GM08714 (cell line): ENCODE results near the gene MYBPC3.

ENCODE experiments used
- H3K4me3 ChIP-seq: fragments of 200-500 bp; sonication (Bioruptor generic); 2 replicates; pipeline ENCODE4 v1.5.1; 2014; ENCODE audit warnings: mild to moderate bottlenecking, low read length, inconsistent platforms
- ZNF274 ChIP-seq: IDR thresholded peaks from 2 replicates; pipeline ENCODE4 v1.6.1; 2012; ENCODE audit warnings: mild to moderate bottlenecking, low read depth, low read length

The MYBPC3 gene

GRCh38 chr11:47390422-47390760 is 37.9 kb upstream of the MYBPC3 start:
- H3K4me3 ChIP-seq = no peak overlapping the region
- no peak for TF ChIP-seq ZNF274

GRCh38 chr11:47389577-47390421 is 37.3 kb upstream of the MYBPC3 start:
- no peak for TF ChIP-seq ZNF274
- no peak overlapping the region for H3K4me3 ChIP-seq

DNA sequence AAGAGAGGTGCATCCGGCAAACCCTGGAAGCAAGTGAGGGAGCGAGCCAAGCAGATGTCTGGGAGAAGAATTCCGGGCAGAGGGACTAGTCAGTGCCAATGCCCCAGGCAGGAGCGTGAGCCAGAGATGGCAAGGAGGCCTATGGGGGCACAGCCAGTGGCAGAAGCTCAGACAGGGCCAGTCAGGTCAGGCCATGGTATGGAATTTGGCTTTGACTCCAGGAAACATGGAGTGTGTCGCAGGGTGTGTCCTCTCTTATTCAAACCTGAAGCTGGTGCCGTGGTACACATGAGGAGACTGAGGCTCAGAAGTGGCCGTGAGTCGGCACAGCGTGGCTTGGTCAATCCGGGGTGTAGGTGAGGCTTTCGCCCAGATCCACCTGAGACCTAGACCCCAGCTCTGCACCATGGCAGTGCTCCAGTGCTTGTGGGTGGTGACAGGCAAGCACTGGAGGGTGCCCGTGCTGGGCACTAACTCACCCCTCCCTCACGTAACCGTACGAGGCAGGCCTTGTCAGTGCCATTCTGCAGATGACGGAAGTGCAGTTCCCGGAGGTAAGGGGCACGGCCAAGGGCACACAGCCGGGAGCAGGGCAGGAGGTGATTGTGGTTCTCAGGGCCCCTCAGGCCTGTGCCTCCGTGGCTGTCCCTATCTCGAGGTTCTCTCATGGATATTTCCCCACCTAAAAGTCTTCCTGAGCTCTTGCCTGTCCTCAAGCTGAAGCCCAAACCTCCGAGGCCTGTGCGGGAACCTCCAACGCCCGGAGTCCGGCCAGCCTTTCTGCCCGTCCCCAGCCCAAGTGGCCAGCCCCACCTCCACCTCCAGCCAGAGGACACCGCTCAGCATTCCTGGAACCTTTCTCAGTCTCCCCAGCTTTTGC is 36.4 kb upstream of the MYBPC3 start:
- H3K4me3 ChIP-seq = no peak overlapping the region
- no peak for TF ChIP-seq ZNF274

DNA sequence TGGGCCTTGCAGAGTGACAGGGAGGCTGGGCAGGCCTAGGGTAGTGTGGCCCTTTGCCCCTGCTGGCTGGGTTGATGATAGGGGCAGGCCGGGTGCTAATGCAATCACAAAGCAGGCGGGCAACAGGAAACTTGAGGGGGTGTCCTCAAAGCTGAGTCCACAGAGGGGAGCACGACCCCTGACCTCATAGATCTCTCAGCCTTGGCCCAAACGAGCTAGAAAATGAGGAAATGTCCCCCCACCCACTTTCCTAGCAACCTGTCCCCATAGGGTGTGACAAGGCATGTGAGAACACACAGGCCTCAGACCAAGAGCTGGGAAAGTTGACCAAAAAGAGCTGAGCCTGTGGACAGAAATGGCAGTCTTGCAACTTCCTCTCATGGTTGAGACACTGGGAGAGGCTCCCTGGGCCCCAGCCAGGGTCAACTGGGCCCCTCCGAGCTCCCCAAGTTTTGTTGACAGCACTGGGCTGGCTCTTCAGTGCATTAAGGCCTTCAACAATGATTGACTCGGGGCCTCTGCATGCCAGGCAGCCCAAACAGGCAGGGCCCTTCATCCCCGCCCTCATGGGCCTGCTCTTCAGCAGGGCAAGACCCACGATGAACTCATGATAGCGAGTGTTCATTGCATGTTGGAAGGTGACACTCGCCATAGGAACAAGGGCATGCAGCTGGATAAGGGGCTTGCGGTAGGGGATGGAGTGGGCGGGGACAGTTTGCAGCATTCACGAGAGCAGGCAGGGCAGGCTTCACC is 35.6 kb upstream of the MYBPC3 start:
- TF ChIP-seq ZNF274 = no peak
- no peak overlapping the region for H3K4me3 ChIP-seq

- no peak for TF ChIP-seq ZNF274
- no peak overlapping the region for H3K4me3 ChIP-seq
Observed at GRCh38 chr11:47384498-47384897, 32.0 kb upstream of the MYBPC3 start.

DNA sequence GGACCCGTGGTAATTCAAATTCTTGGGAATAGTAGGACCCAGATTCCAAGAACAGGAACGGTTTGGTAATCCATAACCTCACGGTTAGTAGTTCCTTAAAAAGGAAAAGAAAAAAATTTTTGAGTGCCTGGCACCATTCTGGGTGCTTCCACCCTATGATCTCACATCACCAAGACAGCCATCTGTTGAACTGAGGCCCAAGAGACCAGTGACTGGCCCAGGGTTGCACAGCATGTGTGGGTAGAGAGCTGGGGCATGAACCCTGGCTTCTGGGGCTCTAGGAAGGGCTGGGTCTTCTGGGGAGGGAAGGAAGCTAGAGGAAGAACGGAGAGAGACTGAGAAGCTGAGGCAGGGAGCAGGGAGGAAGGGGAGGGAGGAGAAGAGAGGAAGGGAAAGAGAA is 30.6 kb upstream of the MYBPC3 start:
- no peak overlapping the region for H3K4me3 ChIP-seq
- TF ChIP-seq ZNF274 = no peak

- TF ChIP-seq ZNF274 = no peak
- H3K4me3 ChIP-seq = no peak overlapping the region
Observed at GRCh38 chr11:47380078-47380477, 27.6 kb upstream of the MYBPC3 start.

DNA sequence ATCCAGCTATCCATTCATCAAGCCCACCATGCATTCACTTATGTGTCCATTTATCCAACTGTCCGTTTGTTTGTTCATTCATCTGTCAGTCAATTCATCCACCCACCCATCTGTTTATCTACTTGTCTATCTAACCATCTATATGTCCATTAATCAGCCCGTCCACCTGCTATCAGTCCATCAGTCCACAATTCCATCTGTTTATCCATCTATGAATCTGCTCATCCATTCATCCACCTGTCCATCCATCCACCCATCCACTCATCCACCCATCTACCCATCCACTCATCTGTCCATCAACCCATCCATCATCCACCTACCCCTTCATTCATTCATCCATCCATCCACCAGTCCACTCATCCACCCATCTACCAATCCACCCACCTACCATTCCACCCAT is 26.8 kb upstream of the MYBPC3 start:
- no peak for TF ChIP-seq ZNF274

GRCh38 chr11:47378836-47379170 is 26.3 kb upstream of the MYBPC3 start:
- no peak for TF ChIP-seq ZNF274
- H3K4me3 ChIP-seq = peak overlapping the region; percentile 72; the same call in 1 of the 2 replicates

More for the DNA sequence above, 26.8 kb upstream of the MYBPC3 start:
- no peak overlapping the region for H3K4me3 ChIP-seq

GRCh38 chr11:47378010-47378835 is 25.7 kb upstream of the MYBPC3 start, which contains the start of gene SPI1:
Gene SPI1, minus strand, starts transcription at chr11:47378547. Its CDS starts 194 bp downstream, at chr11:47378353.
- no peak for TF ChIP-seq ZNF274
- H3K4me3 ChIP-seq = peak within 1 kb of the TSS; percentile 72; the same call in 1 of the 2 replicates

DNA sequence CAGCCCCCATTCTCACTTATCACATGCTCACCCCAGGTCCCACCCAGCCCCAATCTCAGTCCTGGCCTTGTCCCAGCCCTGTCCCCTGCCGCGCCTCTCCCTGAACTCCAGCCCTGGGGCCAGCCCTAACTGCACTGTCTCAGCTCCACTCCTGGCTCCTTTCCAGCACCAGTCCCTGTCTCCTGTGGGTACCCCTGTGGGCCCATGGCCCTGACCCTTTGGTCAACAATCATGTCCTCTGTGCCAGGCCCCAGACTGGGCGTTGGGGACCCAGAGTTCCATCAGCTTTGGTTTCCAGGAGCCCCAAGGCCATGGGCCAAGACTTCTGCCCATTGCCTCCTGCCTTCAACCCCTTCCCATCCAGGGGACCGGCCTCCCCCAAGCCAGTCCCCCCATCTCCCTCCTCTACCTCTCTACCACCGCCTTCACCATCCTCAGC is 25.1 kb upstream of the MYBPC3 start:
- no peak for TF ChIP-seq ZNF274
- H3K4me3 ChIP-seq = peak overlapping the region; percentile 72; the same call in 1 of the 2 replicates

DNA sequence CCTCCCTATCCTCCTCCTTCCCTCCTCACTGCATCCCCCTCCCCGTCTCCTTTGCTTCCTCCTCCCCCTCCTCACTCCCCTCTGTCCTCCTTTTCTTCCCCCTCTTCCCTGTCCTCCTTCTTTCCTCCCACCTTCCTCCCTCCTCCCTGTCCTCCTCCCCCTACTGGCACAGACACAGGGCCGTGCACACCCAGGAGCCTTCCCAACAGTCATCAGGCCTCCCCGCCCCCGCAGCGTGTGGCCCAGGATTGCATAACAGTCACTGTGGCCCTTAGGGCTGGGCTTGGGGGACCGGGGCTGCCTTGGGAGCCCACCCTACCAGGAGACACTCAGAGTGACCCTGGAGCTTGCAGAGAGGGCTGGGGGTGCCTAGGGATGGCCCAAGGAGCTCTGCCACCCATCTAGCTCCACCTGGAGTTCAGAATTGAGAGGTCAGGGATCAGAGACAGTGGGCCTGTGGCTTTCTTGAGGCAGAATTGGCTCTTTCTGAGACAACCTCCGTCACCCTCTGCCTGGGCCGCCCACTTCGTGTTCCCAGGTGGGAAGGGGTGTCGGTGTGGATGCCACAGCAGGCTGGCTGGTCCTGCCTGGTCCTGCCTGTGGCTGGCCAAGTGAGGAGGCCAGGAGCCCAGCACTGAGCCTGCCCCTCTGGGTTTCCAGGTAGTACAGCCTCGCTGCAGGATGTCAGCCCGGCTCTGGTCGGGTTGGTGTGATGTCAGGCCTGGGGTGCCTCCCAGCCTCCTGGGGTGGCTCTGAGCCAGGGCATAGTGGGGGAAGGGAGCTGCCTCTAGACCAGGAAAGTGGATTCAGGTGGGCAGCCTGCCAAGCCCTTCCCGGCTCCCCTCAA is 24.2 kb upstream of the MYBPC3 start:
- TF ChIP-seq ZNF274 = no peak
- H3K4me3 ChIP-seq = peak overlapping the region; percentile 72; the same call in 1 of the 2 replicates

DNA sequence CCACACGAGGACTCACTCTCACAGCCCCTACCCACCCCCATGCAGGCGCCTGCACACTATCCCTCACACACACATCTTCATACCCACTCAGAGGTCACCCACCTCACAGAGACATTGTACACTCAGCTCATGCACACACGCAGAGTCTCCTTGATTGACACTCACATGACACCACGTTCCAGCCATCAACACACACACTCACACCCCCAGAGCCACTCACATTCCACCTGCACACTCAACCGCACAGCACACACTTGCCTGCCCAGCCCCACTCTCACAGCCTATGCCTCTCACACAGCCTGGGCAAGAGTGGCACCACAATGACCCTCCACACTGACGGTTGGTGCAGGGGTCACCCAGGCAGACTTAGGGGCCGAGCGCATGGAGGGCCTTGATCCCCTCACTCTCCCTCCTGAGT is 23.6 kb upstream of the MYBPC3 start:
- no peak for TF ChIP-seq ZNF274
- peak overlapping the region; percentile 72; the same call in 1 of the 2 replicates for H3K4me3 ChIP-seq
